ENCODE measurements around the gene SPHK2.
"Not testable (repeated sequence)": the region's sequence is repeated elsewhere in the genome, so short reads cannot be mapped to it uniquely, and the experiment has no call there.

Gene SPHK2

GRCh38 chr19:48624791-48625723, 5.8 kb downstream of the SPHK2 start:
- no peak for DNase-seq

- no peak for DNase-seq
These were observed 6.6 kb downstream of the SPHK2 start for GRCh38 chr19:48625891-48626327.

GRCh38 chr19:48627201-48627864, 8.0 kb downstream of the SPHK2 start:
- DNase-seq: no peak

- no peak for DNase-seq
These were observed 8.6 kb downstream of the SPHK2 start for GRCh38 chr19:48627865-48628314.

- DNase-seq: no peak
These were observed 9.4 kb downstream of the SPHK2 start for GRCh38 chr19:48628486-48629296.

- no peak for DNase-seq
These were observed 9.9 kb downstream of the SPHK2 start for GRCh38 chr19:48629297-48629598.

- no peak for DNase-seq
These were observed 10.4 kb downstream of the SPHK2 start for GRCh38 chr19:48629599-48630295.

- peak; percentile 45 for DNase-seq
These were observed 11.2 kb downstream of the SPHK2 start for GRCh38 chr19:48630296-48631063.

GRCh38 chr19:48631225-48631624, 11.9 kb downstream of the SPHK2 start:
- DNase-seq: no peak

GRCh38 chr19:48632286-48632685, 13.0 kb downstream of the SPHK2 start:
- DNase-seq: not testable (repeated sequence)

- DNase-seq: no peak
These were observed 13.4 kb downstream of the SPHK2 start for GRCh38 chr19:48632692-48633147.

GRCh38 chr19:48633148-48634035, 14.1 kb downstream of the SPHK2 start:
- DNase-seq: no peak

- DNase-seq: no peak
These were observed 14.7 kb downstream of the SPHK2 start for GRCh38 chr19:48634036-48634342.

- DNase-seq: peak; percentile 95
These were observed 15.3 kb downstream of the SPHK2 start for GRCh38 chr19:48634424-48635262.

- no peak for DNase-seq
These were observed 16.1 kb downstream of the SPHK2 start for GRCh38 chr19:48635263-48635965.

GRCh38 chr19:48635966-48636858, 16.9 kb downstream of the SPHK2 start:
- DNase-seq: no peak

GRCh38 chr19:48636859-48637448, 17.6 kb downstream of the SPHK2 start, which contains the start of gene DBP:
TSS of gene DBP (minus strand) at chr19:48637379. CDS start at chr19:48636994, 385 bp downstream.
- DNase-seq: no peak
